Heart left ventricle (tissue), 13 donors: ENCODE results near the gene B3GALT5.

Experiments used
- POLR2A ChIP-seq, 2 donors: fragments of 450-650 bp; IDR thresholded peaks; one replicate each; pipeline ENCODE4 v1.6.1; 2017; ENCODE audit warnings: antibody characterized with exemption in 2 of 2, mild to moderate bottlenecking in 2 of 2, moderate library complexity in 2 of 2
- TF ChIP-seq, protein P1 (sequence below), 12 donors: fragments of 200-600 bp; sonication (generic) in 4 of 12; IDR thresholded peaks; one replicate each; pipeline versions ENCODE4 v1.5.0 to v1.8.0; 2018 to 2022; ENCODE audit warnings: antibody characterized with exemption in 12 of 12, mild to moderate bottlenecking in 5 of 12
- donor health status: ischemic (EF 13 %, LVEDD 7.1; RV severe dilation, severe dysfunction).
- donor health status: DM: no; HTN: yes; CAD: no.
- donor health status: DM: no; HTN: no; CAD: no.
- donor health status: ischemic (EF 25% LVEDD 6.9; RV normal size, moderate dysfunction).
- donor health status: ischemic (EF 25% LVEDD 5.7; RV mildly dilated, moderate dysfunction).
- donor health status: ischemic (EF 35%, LVEDD 5.7; RV mildly dilated, moderate dysfunction).
- donor health status: nonischemic (EF 11% LVEDD 7.7; RV severe dilation, severe dysfunction).
- donor health status: DM: yes; HTN: yes; CAD: no.
- donor health status: PGD.
- donor health status: ischemic (EF 29% LVEDD 5.4; RV normal size, mild dysfunction).
- donor health status: nonischemic (EF 23%, LVEDD 6.1; RV moderate dilation, normal function).

DNA sequence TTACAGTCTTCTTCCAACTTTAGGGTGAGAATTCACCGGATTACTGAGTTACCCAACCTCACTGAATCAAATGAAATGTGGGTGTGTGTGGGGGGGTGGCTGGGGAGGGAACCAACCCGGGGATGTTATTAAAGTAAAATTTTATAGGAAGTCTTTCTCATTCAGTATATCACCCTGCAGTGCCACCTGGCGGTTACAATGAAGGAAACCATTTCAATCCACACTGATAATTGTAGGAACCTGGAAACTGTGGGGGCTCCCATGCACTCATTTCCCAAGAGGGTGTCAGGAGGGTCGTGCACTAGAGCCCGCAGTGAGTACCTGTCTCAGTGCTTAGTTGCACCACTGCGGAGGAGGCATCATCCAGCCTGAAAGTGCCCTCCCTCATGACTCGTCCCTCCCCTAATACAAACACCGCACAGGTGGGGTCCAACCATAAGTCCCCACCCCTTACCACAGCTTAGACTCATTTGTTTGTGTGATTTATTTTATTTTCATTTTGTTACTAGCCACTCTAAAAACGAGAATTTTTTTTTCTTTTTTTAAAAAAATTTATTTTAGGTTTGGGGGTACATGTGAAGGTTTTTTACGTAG is 103.2 kb downstream of the B3GALT5 start:
- TF ChIP-seq, protein P1, sequence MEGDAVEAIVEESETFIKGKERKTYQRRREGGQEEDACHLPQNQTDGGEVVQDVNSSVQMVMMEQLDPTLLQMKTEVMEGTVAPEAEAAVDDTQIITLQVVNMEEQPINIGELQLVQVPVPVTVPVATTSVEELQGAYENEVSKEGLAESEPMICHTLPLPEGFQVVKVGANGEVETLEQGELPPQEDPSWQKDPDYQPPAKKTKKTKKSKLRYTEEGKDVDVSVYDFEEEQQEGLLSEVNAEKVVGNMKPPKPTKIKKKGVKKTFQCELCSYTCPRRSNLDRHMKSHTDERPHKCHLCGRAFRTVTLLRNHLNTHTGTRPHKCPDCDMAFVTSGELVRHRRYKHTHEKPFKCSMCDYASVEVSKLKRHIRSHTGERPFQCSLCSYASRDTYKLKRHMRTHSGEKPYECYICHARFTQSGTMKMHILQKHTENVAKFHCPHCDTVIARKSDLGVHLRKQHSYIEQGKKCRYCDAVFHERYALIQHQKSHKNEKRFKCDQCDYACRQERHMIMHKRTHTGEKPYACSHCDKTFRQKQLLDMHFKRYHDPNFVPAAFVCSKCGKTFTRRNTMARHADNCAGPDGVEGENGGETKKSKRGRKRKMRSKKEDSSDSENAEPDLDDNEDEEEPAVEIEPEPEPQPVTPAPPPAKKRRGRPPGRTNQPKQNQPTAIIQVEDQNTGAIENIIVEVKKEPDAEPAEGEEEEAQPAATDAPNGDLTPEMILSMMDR (IDR thresholded peaks at IDR 0.05): peak; percentile 53 to 81 (median 68)
- no peak for TF ChIP-seq POLR2A (IDR thresholded peaks at IDR 0.05)
